NCI-H510A (cell line): Measurements from ENCODE around the gene TRPC5OS.
A peak's percentile ranks its signal among the peaks of the same experiment; 100 is the strongest.

Experiments used
- DNase-seq: peaks from one replicate; lab custom pipeline; 2025; lab: John Stamatoyannopoulos, UW

The TRPC5OS gene

GRCh38 chrX:111875881-111876280, at the start of gene TRPC5OS:
TSS of gene TRPC5OS (plus strand) at chrX:111876181. CDS start at chrX:111901850, 25,669 bp downstream.
- DNase-seq = no peak

GRCh38 chrX:111829345-111829744, 46.6 kb upstream of the TRPC5OS start:
- DNase-seq = no peak

- DNase-seq = no peak
Measured at GRCh38 chrX:111830571-111830970, 45.4 kb upstream of the TRPC5OS start.

DNA sequence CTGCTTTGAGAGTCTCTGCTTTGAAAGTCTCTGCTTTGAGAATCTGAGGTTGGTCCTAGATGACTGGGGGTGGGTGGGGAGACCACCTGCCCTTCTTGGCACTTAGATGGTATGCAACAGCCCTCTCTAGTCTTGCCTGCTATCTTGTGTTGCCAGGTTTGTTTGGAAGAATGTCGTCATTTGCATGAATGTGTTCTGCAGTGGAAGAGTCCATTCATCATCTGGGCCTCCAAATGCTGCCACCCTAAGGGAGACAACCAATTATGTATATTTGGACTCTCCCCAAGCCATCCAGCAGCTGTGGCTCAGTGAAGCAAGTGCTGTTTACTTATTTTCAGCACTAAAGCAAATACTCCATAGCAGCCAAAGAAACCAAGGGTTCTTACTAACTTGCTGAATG, 44.6 kb upstream of the TRPC5OS start:
- DNase-seq = no peak

DNA sequence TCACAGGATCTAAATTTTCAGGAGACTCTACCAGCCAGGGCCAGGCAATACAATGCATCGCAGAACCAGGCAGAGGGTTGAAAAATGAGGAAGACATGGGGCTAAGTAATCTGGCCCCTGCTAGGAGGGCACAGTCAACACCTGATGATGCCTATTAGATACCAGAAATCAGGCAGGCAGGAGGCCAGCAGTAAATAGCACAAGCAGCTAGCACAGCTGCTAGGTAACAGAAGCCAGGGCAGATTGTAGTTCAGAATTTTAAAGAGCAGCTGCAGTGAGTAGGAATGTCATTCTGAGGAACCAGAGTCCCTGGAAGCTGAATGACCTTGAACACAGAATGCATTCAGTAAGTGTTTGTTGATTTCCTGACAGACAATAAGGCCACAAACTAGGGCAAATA, 38.8 kb upstream of the TRPC5OS start:
- no peak for DNase-seq

DNA sequence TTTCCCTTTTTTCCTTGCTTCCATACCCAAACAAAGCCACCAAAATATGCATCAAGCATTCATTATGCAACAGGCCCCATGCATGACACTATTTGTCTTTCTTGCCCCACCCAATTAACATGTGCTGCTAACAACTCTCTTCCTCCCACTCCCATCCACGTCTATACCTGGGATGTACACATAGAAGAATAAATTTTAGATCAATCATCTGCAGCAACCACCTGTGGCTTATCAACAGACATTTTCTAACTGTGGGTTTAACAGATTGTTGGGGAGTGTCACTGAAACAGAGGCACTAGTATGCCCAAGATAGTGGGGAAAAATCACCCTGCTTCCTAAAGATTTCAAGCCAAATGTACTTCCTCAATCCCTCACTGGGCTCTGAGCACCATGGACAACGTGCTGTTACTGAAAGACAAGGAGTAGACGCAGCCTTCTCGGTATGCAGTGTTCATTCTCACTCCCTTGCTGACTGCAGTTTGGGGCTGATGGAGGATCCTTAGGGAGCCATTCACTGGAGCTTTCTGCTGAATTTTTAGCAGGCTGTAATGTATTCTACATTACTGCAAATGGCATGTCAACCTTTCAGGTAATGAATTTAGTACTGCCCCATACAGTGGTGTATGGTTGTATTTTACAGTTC, 28.4 kb upstream of the TRPC5OS start:
- DNase-seq = no peak

GRCh38 chrX:111848541-111848940, 27.4 kb upstream of the TRPC5OS start:
- no peak for DNase-seq

DNA sequence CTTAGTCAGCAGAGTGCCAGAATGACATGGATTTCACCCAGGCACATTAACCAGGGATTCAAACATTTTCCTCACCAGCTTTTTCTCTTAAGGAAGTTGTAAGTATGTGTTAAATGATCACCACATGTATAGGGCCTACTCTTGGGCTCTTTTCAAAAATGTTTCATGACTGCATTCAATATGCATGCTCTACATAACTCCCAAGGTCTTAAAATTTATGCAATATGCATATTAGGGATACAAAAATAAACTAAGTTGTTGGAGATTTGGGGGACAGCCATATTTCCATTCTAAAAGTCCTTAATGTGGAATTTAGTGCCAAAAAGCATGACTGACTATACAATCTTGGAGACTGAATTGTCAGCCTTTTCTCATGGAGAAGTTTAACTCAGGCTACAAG, 25.0 kb upstream of the TRPC5OS start:
- DNase-seq = no peak

DNA sequence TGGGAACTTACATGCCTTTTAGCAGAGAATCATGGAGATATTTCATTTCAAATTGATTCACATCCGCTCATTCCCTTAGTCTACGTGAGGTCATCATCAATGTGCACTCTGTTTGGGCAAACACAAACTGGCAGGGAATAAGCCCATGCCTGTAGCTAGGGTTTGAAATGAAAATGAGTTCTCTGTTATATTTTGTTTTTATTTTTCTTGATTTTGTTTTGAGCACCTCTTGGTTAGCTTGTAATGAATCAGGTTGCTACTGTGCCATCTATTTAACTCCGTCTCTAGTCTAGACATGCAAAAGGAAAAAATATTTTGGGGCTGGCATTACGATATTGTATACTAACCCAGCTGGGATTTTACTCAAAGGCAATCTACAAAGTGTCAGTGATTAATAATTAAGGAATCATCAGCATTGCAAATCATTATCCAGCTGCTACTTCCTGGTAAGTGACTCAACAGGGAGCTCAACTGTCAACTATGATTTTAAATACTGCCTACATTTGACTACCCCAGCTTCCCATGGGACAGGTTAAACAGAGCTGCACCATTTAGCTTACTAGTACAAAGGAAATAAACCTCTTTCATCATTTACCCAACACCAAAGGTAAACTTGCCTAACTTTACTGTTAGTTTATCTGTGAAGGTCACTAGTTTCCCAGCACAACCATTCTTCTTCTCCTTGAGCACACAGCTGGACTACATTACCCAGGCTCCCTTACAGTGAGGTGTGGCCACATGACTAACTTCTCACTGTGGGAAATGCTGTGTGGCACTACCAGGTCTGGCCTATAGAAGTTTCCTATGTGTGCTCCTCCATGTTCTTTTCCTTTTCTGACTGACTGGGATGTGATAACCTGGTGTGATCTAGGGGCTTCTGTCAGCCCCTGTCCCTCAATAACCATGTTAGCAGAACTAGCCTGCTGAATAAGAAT, 21.2 kb upstream of the TRPC5OS start:
- no peak for DNase-seq

DNA sequence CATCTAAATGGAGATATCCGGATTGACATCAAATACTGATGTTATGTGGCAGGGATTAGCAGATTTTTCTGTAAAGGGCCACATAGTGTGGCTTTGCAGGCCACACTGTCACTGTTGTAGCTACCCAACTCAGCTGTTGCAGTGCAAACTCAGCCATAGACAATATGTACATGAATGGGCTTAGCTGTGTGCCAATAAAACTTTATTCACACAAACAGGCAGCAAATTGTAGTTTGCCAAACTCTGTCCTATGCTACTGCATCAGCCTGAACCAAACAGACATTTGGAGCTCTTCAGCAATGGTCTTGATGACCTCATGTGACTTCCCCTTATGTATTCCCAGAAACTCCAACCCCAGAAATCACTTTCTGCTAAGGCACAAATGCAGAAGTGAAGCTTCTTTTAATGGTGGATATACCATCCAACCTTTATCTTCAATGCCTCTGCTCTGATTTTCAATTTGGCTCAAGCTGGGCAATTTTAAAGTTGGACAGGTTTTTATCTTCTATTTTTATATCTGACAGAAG, 18.4 kb upstream of the TRPC5OS start:
- no peak for DNase-seq

DNA sequence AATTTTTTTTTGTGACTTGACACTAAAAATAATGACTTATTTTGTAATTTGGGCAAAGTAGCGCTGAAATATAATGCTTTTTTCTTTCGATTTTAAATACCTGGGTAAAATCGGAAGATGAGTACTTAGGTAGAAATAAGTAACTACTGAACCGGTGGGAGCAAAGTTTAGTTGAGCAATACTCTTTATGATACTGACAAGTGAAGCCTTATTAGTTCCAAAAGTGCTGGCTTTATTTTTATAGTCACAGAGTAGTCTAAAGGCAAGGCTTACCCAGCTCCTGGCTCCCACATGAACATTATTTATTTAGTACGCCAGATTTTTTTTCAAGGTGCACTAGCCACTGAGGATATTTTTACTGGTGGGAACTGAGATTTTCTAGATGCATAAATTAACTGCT, 14.4 kb upstream of the TRPC5OS start:
- DNase-seq = no peak

DNA sequence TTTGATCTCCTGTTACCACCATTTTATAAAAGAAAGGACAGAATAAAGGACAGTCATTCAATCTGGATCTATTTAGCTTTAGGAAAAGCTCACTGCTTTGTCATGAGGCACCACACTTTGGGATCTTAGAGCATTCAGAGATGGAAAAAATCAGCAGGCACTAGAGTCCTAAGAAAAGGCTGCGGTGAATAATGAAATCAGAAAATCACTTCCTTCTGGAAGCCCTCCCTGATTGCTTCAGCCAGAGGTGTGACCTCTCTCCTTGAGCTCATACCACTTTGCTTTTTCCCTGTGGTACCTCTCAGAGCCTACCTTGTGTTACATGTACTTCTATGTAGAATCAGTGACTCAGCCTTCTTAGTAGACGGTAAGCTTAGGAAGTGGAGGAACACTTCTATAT, 8.7 kb upstream of the TRPC5OS start:
- DNase-seq = no peak

DNA sequence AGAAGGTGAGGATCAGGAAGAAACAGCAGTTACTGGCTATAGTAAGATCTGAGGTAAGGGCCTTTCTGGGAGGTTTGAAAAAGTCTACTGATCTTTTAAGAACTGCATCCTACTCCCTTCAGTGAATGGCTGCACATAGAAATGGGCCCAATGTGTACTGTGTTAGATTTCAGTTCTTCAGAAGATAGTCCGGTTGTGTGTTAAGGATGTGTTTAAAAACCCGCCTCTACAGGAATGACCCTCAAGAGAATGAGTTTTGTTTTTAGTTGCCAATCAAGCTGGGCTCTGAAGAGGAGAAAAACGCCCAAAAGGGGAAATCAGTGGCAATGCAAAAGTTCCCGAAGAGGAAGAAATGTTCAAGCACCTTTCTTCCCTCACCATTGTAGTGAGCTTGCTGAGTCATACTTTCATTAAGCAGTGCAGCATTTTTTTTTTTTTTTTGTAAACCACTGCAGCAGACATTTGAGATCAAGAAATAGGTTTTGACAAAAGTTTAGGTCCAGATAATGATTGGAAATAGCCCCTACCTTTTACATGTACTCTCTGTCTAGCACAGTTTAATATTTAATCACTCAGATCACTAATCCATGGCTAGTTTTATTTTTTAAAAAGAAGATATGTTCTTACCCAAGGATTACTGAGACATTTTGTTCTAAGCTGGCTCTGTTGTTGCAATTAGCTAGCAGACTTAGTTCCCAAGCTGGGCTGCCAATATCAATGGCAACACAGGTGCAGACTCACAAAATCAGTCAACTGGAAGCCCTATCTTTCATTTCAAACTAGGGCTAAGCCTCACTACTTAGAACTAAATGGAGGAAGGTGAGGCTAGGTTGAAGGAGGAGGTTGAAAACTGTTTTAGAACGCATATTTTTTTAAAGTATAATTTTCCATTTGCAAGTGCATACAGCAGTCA, 7.0 kb upstream of the TRPC5OS start:
- no peak for DNase-seq

DNA sequence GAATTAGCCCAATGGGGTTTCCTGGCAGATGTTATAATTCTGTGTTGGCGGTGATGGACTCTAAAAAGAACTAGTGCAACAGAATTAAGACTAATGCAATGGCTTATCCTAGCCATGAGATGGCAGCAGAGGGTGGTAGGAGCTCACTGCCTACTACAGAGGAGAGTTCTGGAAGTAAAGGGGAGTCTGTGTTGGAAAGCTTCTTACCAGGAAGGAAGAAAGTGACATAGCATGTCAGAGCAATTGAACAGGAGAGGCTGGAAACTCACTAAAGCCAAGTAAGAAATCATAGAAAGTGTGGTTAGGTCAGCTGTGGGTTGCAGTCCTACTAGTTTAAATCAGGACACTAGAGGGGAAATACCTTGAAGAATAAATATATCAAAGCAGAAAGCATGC, 6.3 kb upstream of the TRPC5OS start:
- DNase-seq = peak; percentile 2

GRCh38 chrX:111874241-111874640, 1.7 kb upstream of the TRPC5OS start:
- no peak for DNase-seq

DNA sequence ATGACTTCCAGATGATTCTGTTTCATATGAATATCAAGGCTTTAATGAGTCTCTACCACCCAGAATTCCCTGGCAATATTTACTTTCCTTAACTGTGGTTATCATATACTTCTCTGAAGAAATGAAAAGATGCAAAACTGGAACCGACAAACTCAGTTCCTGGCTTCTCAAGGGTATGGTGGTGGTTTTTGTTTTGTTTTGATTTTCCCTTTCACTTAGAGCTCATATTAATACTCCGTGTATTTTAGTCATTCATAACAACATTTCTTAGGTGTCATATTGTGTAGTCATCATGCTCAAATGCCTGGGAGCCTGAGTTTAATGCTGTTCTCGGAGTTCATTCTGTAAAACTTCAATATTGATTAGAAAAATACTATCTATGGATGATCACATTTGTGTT, 665 bp downstream of the TRPC5OS start:
- DNase-seq = no peak

GRCh38 chrX:111877681-111878080, 1.7 kb downstream of the TRPC5OS start:
- DNase-seq = no peak

- DNase-seq = no peak
Measured at GRCh38 chrX:111880735-111881134, 4.8 kb downstream of the TRPC5OS start.

DNA sequence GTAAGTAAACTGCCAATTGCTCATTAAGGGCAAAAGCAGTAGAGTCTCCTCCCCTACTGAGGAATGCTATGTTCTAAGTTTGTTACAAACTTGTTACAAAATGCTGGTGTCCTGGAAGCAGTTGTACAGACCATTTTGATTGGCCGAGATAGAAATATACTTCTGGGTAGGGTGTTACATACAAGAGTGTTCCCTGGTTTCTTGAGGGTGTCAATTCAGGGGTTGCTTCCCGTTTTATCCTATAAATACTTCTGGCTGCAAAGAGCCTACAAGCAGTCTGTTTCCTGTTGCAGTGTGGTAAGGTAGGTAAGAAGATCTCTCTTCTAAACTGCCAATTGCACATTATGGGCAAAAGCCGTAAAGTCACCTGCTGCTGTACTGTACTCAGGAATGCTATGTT, 5.7 kb downstream of the TRPC5OS start:
- no peak for DNase-seq

DNA sequence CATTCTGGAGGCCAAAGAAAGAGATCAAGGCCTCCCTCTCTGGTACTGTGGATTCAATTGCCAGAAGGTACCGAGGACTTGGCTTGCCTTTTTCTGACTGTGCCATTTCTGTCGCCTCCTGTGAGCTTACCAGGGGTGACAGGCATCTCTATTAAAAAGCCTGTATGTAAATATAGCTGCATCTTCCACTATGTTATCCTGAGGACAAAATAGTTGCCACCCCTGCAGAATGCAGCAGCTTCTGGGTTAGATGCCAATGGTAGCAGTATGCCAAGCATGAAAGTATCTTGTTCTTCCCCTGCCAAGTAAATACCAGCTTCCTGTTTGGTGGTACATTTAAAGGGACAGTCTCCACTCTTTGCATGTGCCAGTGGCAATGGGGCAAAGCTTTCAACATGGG, 10.7 kb downstream of the TRPC5OS start:
- no peak for DNase-seq

DNA sequence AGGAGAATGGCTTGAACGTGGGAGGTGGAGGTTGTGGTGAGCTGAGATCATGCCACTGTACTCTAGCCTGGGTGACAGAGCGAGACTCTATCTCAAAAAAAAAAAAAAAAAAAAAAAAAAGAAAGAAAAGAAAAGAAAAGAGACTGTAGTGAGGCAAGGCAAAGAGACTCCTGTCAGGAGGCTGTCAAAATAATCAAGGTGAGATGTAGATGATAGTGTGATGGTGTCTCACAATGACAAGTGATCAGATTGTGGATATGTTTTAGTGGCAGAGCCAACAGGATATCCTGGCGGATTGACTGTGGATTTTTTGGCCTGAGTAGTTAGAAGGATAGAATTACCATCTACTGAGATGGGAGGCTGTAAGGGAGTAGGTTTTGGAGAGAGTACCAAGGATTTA, 12.6 kb downstream of the TRPC5OS start:
- DNase-seq = no peak

DNA sequence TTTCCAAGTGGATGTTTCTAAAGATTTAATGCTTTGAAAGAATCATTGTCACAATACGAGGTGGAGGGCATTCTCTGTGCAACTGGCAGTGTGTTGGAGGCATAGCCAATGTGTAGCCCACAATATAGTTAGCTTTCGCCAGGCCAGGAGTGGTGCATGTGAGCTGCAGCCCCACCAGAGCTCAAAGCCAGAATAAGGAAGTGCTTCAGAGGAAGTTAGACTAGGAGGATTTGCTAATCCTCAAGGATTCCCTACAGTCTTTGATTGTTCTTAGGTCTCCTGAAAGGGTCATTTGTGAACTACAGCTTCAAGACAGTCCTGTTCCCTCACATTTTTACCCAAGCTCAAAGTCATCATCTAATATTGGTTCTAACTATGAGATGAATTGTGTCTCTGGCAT, 16.4 kb downstream of the TRPC5OS start:
- no peak for DNase-seq
